WTC11 (cell line): ENCODE measurements around the gene HIBADH.

ENCODE experiments used
- ATF1 ChIP-seq: sonication (generic); formaldehyde crosslinking; IDR thresholded peaks from 2 replicates; pipeline ENCODE4 v1.8.1; 2023; ENCODE audit warnings: mild to moderate bottlenecking, moderate library complexity, missing genetic modification reagents
- CREB1 ChIP-seq: sonication (generic); formaldehyde crosslinking; IDR thresholded peaks from 2 replicates; pipeline ENCODE4 v1.8.0; 2023; ENCODE audit warnings: mild to moderate bottlenecking, missing genetic modification reagents
- NFYB ChIP-seq: sonication (generic); formaldehyde crosslinking; conservative IDR thresholded peaks from 2 replicates; pipeline ENCODE4 v1.8.0; 2022; ENCODE audit warnings: low read depth, missing genetic modification reagents
- RELA ChIP-seq: sonication (generic); formaldehyde crosslinking; IDR thresholded peaks from 2 replicates; pipeline ENCODE4 v1.8.1; 2022; ENCODE audit warnings: missing genetic modification reagents, mild to moderate bottlenecking, borderline replicate concordance
- TF ChIP-seq, protein P1 (sequence below): sonication (generic); formaldehyde crosslinking; IDR thresholded peaks from 2 replicates; pipeline ENCODE4 v1.8.1; 2023; ENCODE audit warnings: mild to moderate bottlenecking, missing genetic modification reagents
- TF ChIP-seq, protein P2 (sequence below): fragments of 200-600 bp; IDR thresholded peaks from 2 replicates; pipeline ENCODE4 v1.8.0; 2022; ENCODE audit warnings: antibody characterized with exemption
- TF ChIP-seq, protein P3 (sequence below): sonication (generic); formaldehyde crosslinking; IDR thresholded peaks from 2 replicates; pipeline ENCODE4 v1.8.1; 2023; ENCODE audit warnings: mild to moderate bottlenecking, missing genetic modification reagents, borderline replicate concordance
- TF ChIP-seq, protein P4 (sequence below): sonication (generic); formaldehyde crosslinking; IDR thresholded peaks from 2 replicates; pipeline ENCODE4 v1.8.0; 2022; ENCODE audit warnings: mild to moderate bottlenecking, missing genetic modification reagents

DNA sequence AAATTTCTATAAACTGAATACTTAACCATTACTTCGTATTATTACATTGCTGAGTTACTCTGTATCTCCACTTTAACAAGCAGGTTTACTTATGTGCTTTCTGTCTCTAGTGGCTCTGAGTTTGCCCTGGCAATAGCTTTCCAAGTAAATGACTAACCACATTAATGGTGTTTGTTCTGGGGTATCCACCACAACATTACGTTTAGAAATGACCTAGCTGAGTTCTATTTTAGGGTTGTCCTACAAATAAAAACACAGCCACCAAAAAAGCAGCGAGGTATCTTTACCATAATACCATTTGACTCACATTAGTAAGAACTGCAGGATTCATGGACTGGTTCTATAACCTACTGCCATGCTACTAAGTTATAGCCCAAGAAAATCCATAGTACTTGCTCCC, 83.1 kb downstream of the HIBADH start:
- TF ChIP-seq NFYB (CRISPR knock-in tag) (no peak), RELA (CRISPR knock-in tag) (no peak), ATF1 (CRISPR knock-in tag) (no peak), CREB1 (CRISPR knock-in tag) (no peak)
- TF ChIP-seq, protein P1, sequence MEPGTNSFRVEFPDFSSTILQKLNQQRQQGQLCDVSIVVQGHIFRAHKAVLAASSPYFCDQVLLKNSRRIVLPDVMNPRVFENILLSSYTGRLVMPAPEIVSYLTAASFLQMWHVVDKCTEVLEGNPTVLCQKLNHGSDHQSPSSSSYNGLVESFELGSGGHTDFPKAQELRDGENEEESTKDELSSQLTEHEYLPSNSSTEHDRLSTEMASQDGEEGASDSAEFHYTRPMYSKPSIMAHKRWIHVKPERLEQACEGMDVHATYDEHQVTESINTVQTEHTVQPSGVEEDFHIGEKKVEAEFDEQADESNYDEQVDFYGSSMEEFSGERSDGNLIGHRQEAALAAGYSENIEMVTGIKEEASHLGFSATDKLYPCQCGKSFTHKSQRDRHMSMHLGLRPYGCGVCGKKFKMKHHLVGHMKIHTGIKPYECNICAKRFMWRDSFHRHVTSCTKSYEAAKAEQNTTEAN (CRISPR knock-in tag): no peak
- TF ChIP-seq, protein P2, sequence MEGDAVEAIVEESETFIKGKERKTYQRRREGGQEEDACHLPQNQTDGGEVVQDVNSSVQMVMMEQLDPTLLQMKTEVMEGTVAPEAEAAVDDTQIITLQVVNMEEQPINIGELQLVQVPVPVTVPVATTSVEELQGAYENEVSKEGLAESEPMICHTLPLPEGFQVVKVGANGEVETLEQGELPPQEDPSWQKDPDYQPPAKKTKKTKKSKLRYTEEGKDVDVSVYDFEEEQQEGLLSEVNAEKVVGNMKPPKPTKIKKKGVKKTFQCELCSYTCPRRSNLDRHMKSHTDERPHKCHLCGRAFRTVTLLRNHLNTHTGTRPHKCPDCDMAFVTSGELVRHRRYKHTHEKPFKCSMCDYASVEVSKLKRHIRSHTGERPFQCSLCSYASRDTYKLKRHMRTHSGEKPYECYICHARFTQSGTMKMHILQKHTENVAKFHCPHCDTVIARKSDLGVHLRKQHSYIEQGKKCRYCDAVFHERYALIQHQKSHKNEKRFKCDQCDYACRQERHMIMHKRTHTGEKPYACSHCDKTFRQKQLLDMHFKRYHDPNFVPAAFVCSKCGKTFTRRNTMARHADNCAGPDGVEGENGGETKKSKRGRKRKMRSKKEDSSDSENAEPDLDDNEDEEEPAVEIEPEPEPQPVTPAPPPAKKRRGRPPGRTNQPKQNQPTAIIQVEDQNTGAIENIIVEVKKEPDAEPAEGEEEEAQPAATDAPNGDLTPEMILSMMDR: no peak
- TF ChIP-seq, protein P3, sequence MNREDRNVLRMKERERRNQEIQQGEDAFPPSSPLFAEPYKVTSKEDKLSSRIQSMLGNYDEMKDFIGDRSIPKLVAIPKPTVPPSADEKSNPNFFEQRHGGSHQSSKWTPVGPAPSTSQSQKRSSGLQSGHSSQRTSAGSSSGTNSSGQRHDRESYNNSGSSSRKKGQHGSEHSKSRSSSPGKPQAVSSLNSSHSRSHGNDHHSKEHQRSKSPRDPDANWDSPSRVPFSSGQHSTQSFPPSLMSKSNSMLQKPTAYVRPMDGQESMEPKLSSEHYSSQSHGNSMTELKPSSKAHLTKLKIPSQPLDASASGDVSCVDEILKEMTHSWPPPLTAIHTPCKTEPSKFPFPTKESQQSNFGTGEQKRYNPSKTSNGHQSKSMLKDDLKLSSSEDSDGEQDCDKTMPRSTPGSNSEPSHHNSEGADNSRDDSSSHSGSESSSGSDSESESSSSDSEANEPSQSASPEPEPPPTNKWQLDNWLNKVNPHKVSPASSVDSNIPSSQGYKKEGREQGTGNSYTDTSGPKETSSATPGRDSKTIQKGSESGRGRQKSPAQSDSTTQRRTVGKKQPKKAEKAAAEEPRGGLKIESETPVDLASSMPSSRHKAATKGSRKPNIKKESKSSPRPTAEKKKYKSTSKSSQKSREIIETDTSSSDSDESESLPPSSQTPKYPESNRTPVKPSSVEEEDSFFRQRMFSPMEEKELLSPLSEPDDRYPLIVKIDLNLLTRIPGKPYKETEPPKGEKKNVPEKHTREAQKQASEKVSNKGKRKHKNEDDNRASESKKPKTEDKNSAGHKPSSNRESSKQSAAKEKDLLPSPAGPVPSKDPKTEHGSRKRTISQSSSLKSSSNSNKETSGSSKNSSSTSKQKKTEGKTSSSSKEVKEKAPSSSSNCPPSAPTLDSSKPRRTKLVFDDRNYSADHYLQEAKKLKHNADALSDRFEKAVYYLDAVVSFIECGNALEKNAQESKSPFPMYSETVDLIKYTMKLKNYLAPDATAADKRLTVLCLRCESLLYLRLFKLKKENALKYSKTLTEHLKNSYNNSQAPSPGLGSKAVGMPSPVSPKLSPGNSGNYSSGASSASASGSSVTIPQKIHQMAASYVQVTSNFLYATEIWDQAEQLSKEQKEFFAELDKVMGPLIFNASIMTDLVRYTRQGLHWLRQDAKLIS (CRISPR knock-in tag): no peak
- TF ChIP-seq, protein P4, sequence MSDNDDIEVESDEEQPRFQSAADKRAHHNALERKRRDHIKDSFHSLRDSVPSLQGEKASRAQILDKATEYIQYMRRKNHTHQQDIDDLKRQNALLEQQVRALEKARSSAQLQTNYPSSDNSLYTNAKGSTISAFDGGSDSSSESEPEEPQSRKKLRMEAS (CRISPR knock-in tag): no peak
